HepG2 (cell line): ENCODE results near the gene GSTK1. TPM values are rescaled to one million over a fixed set of nuclear protein-coding genes. Genes with fewer than 3 reads are reported as not detected.

Experiments
- ATF6 ChIP-seq: sonication (generic); formaldehyde crosslinking; conservative IDR thresholded peaks from 2 replicates; pipeline ENCODE4 v1.4.0; 2020; ENCODE audit warnings: missing genetic modification reagents
- ATRX ChIP-seq: sonication (generic); formaldehyde crosslinking; IDR thresholded peaks from 2 replicates; pipeline ENCODE4 v1.4.0; 2020; ENCODE audit warnings: missing genetic modification reagents, borderline replicate concordance
- CC2D1A ChIP-seq: sonication (generic); formaldehyde crosslinking; IDR thresholded peaks from 2 replicates; pipeline ENCODE4 v1.8.1; 2023; ENCODE audit warnings: mild to moderate bottlenecking, missing genetic modification reagents
- HBP1 ChIP-seq: IDR thresholded peaks from 2 replicates; pipeline ENCODE4 v1.6.1; 2016; ENCODE audit warnings: low read depth, control low read depth
- HNRNPLL ChIP-seq: fragments of 200-400 bp; formaldehyde crosslinking; IDR thresholded peaks from 2 replicates; pipeline ENCODE4 v1.6.1; 2017; ENCODE audit warnings: mild to moderate bottlenecking, low read depth, low read length; ENCODE audit not compliant: poor library complexity, severe bottlenecking
- IRF1 ChIP-seq: sonication (generic); formaldehyde crosslinking; IDR thresholded peaks from 2 replicates; pipeline ENCODE4 v1.4.0; 2020; ENCODE audit warnings: low read depth, mild to moderate bottlenecking, missing genetic modification reagents
- NR2F2 ChIP-seq: IDR thresholded peaks from 2 replicates; pipeline ENCODE4 v1.6.1; 2012; ENCODE audit warnings: low read depth, inconsistent platforms, borderline replicate concordance
- PATZ1 ChIP-seq: sonication (generic); formaldehyde crosslinking; IDR thresholded peaks from 2 replicates; pipeline ENCODE4 v1.4.0; 2020; ENCODE audit warnings: missing genetic modification reagents
- RORA ChIP-seq: sonication (generic); formaldehyde crosslinking; IDR thresholded peaks from 2 replicates; pipeline ENCODE4 v1.5.0; 2020; ENCODE audit warnings: mild to moderate bottlenecking, missing genetic modification reagents, moderate library complexity
- SMAD3 ChIP-seq: sonication (generic); formaldehyde crosslinking; IDR thresholded peaks from 2 replicates; pipeline ENCODE4 v1.4.0; 2020; ENCODE audit warnings: missing genetic modification reagents
- TFAP4 ChIP-seq: sonication (generic); IDR thresholded peaks from 2 replicates; pipeline ENCODE4 v1.6.1; 2016; ENCODE audit warnings: low read depth, borderline replicate concordance
- ZMYM2 ChIP-seq: sonication (generic); formaldehyde crosslinking; IDR thresholded peaks from 2 replicates; pipeline ENCODE4 v1.8.0; 2022; ENCODE audit warnings: mild to moderate bottlenecking, missing genetic modification reagents
- ZNF878 ChIP-seq: sonication (generic); formaldehyde crosslinking; IDR thresholded peaks from 2 replicates; pipeline ENCODE4 v1.8.1; 2023; ENCODE audit warnings: mild to moderate bottlenecking, missing genetic modification reagents, moderate library complexity
- polyA plus RNA-seq, 8 experiments: library from polyadenylated mRNA; depleted of rRNA in 3 of 8; stranded (reverse) in 7 of 8; unstranded in 1 of 8; fragments of >200 nt; fragmentation: Illumina TruSeq in 4 of 8; extraction: Trizol in 4 of 8; gene quantifications; 2 replicates each; pipeline versions ENCODE4 v1.2.1 to v1.2.3, GENCODE V29; 2011 to 2016; ENCODE audit warnings: low read depth in 4 of 8, missing spikeins in 1 of 8, mixed read lengths in 1 of 8; ENCODE audit not compliant: insufficient read depth in 1 of 8
- total RNA-seq, 5 experiments: library from RNA; depleted of rRNA; stranded (reverse); fragments of >200 nt; fragmentation: Illumina TruSeq; extraction: Trizol; gene quantifications; 2 replicates each; pipeline ENCODE4 v1.2.3, GENCODE V29; 2016; ENCODE audit warnings: low read depth in 1 of 5
- TF ChIP-seq, protein P1 (sequence below): sonication (generic); formaldehyde crosslinking; IDR thresholded peaks from 2 replicates; pipeline ENCODE4 v1.9.0; 2021; ENCODE audit warnings: missing genetic modification reagents, mild to moderate bottlenecking, borderline replicate concordance

GSTK1 gene
- total and polyA plus RNA-seq, 2 of the 13 experiments (the other 11 are each of a cell fraction or from before 2014, with no cell fraction given): 64.6 to 92.1 TPM

DNA sequence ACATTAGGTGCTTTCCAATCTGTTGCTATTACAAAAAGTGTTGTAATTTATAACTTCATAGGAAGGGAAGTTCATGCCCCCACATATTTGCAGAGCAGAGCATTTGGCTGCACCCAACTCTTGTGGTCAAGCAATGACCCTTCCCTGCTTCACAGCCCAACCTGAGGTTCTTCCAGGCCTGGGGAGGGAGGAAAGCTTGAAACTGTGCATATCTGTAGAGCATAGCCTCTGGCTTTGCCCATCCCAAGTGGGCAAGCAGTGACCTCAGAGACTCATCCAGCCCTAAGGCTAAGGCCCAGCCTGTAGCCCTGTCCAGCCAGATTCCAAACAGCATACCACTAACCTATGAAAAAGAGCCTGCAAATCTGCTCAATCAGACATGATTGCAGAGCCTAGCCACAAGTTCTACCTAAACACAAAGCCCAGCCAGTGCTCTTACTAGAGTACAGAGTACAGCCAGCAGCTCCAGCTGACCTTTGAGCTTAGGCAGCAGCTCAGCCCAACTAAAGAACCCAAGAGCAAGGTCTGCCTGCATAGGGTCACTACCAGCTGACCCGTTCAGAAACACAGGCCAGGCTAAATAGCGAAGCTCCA lies 14.4 kb upstream of the GSTK1 start (continued):
- no peak for TF ChIP-seq RORA
- TF ChIP-seq ZNF878 (CRISPR knock-in tag): 0 out of 2 replicates have a peak, but pooled peaks have one; percentile 61
- TF ChIP-seq HNRNPLL: no peak
- TF ChIP-seq HBP1 (CRISPR knock-in tag): no peak
- TF ChIP-seq SMAD3 (CRISPR knock-in tag): peak; percentile 55; the same call in 1 of the 2 replicates
- TF ChIP-seq, protein P1, sequence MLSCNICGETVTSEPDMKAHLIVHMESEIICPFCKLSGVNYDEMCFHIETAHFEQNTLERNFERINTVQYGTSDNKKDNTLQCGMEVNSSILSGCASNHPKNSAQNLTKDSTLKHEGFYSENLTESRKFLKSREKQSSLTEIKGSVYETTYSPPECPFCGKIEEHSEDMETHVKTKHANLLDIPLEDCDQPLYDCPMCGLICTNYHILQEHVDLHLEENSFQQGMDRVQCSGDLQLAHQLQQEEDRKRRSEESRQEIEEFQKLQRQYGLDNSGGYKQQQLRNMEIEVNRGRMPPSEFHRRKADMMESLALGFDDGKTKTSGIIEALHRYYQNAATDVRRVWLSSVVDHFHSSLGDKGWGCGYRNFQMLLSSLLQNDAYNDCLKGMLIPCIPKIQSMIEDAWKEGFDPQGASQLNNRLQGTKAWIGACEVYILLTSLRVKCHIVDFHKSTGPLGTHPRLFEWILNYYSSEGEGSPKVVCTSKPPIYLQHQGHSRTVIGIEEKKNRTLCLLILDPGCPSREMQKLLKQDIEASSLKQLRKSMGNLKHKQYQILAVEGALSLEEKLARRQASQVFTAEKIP (CRISPR knock-in tag): no peak
- TF ChIP-seq ATF6 (CRISPR knock-in tag): no peak
- no peak for TF ChIP-seq CC2D1A (CRISPR knock-in tag)
- TF ChIP-seq NR2F2: peak; percentile 73
- 0 out of 2 replicates have a peak, but pooled peaks have one; percentile 33 for TF ChIP-seq PATZ1 (CRISPR knock-in tag)
- TF ChIP-seq IRF1 (CRISPR knock-in tag): no peak
- peak; percentile 82 for TF ChIP-seq TFAP4
- peak; percentile 97 for TF ChIP-seq ZMYM2 (CRISPR knock-in tag)
- TF ChIP-seq ATRX (CRISPR knock-in tag): no peak
